ENCODE results near the gene ASB13. TPM values are rescaled to one million over a fixed set of nuclear protein-coding genes. Genes with fewer than 3 reads are reported as not detected.
A peak's percentile ranks its signal among the peaks of the same experiment; 100 is the strongest.

The ASB13 gene
- total and polyA plus RNA-seq, 8 donors, result 0.89 to 27.5 (median 15.1) TPM

- 95 to 96% (median 96%) methylated on average over 11 of the region's 11 CpGs for WGBS, 5 donors
- Histone ChIP-seq H3K36me3 (peaks cover 23 to 52% (median 43%) of the 10 kb centered on the region in 4 donors), H3K4me3 (no peak overlapping the region), H3K27me3 (no peaks in the 10 kb centered on the region), H3K27ac (no peak overlapping the region), H3K4me1 (peaks cover 8 to 60% (median 39%) of the 10 kb centered on the region in 4 donors), H3K9me3 (no peaks in the 10 kb centered on the region)
- no peak for DNase-seq
- TF ChIP-seq, protein P1, sequence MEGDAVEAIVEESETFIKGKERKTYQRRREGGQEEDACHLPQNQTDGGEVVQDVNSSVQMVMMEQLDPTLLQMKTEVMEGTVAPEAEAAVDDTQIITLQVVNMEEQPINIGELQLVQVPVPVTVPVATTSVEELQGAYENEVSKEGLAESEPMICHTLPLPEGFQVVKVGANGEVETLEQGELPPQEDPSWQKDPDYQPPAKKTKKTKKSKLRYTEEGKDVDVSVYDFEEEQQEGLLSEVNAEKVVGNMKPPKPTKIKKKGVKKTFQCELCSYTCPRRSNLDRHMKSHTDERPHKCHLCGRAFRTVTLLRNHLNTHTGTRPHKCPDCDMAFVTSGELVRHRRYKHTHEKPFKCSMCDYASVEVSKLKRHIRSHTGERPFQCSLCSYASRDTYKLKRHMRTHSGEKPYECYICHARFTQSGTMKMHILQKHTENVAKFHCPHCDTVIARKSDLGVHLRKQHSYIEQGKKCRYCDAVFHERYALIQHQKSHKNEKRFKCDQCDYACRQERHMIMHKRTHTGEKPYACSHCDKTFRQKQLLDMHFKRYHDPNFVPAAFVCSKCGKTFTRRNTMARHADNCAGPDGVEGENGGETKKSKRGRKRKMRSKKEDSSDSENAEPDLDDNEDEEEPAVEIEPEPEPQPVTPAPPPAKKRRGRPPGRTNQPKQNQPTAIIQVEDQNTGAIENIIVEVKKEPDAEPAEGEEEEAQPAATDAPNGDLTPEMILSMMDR (IDR thresholded peaks at IDR 0.05), result no peak
- TF ChIP-seq POLR2A (IDR thresholded peaks at IDR 0.05), result no peak
- TF ChIP-seq EP300 (IDR thresholded peaks at IDR 0.05), result no peak
- TF ChIP-seq POLR2AphosphoS5 (IDR thresholded peaks at IDR 0.05), result no peak
- intact Hi-C loops (cut with DNase I; ENCODE audit: low total_unique reads), result no loop called here
Measured at GRCh38 chr10:5649746-5650145, 16.6 kb downstream of the ASB13 start.

DNA sequence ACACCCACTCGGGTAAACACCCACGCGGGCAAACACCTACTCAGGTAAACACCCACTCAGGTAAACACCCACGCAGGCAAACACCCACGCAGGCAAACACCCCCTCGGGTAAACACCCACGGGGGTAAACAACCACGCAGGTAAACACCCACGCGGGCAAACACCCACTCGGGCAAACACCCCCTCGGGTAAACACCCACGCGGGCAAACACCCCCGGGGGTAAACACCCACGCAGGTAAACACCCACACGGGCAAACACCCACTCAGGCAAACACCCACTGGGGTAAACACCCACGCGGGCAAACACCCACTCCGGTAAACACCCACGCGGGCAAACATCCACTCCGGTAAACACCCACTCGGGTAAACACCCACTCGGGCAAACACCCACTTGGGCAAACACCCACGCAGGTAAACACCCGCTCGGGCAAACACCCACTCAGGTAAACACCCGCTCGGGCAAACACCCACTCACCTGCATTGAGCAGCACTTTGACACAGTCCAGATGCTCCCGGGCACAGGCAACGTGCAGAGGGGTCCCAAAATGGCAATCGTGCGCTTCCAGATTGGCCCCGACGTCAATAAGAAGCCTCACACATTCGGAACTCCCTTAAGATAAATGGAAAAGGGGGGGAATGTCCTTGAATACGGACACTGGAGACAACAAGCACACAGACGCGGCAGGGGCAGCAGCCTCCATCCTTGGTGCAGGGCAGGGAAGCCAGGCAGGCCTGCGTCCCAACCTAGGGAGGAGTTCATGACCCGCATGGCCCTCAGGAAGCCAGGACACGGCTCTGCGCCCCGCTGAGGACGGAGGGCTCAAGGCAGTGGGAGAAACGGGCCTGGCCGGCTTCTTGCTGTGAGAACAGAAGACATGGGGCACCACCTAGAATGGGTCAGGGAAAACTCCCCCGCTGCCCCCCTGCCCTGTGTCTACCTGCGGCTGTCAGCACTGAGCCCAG, 17.6 kb downstream of the ASB13 start:
- Histone ChIP-seq H3K36me3 (peaks cover 23 to 62% (median 51%) of the 10 kb centered on the region in 4 donors), H3K27ac (no peak overlapping the region), H3K4me1 (peaks cover 8 to 60% (median 37%) of the 10 kb centered on the region in 4 donors), H3K4me3 (no peak overlapping the region), H3K27me3 (no peaks in the 10 kb centered on the region), H3K9me3 (no peaks in the 10 kb centered on the region)
- intact Hi-C loops (cut with DNase I; ENCODE audit: low total_unique reads), result no loop called here
- 79 to 85% (median 84%) methylated on average over 49 to 50 of the region's 50 CpGs for WGBS, 5 donors
- TF ChIP-seq POLR2AphosphoS5 (IDR thresholded peaks at IDR 0.05) (no peak), POLR2A (IDR thresholded peaks at IDR 0.05) (no peak), EP300 (IDR thresholded peaks at IDR 0.05) (no peak)
- TF ChIP-seq, protein P1 (IDR thresholded peaks at IDR 0.05), result no peak
- DNase-seq, result peak in 1 of 2 donors; percentile 26

DNA sequence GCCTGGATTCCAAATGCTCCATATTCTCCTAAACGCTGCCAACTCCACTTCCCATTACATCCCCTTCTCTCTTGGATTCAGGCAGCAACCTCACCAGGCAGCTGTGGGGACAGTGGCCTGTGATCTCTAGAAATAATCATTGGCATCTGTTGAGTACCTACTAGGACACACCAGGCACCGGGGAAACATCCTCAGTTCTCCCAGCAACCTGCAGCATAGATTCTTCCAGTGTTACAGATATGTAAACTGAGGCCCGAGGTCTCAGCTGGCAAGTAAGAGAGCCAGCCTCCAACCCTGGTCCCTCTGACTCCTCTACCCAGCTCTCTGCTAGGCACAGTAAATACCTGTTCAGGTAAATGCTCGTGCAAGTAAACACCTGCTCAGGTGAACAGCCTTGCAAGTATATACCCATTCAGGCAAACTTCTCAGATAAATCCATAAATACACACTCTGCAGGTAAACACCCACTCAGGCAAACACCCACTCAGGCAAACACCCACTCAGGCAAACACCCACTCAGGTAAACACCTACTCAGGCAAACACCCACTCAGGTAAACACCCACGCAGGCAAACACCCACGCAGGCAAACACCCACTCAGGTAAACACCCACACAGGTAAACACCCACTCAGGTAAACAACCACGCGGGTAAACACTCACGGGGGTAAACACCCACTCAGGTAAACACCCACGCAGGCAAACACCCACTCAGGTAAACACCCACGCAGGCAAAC, 18.7 kb downstream of the ASB13 start:
- no peaks in the 10 kb centered on the region for H3K27me3 ChIP-seq
- intact Hi-C loops (cut with DNase I; ENCODE audit: low total_unique reads), result no loop called here
- TF ChIP-seq, protein P1 (IDR thresholded peaks at IDR 0.05), result no peak
- TF ChIP-seq POLR2AphosphoS5 (IDR thresholded peaks at IDR 0.05), result no peak
- no peak for TF ChIP-seq EP300 (IDR thresholded peaks at IDR 0.05)
- no peak for TF ChIP-seq POLR2A (IDR thresholded peaks at IDR 0.05)
- H3K4me1 ChIP-seq, result peaks cover 8 to 49% (median 36%) of the 10 kb centered on the region in 4 donors
- H3K9me3 ChIP-seq, result no peaks in the 10 kb centered on the region
- no peak overlapping the region for H3K4me3 ChIP-seq
- peak overlapping the region in 4 of 5 donors; percentile 29 to 70 (median 66) for H3K27ac ChIP-seq
- 72 to 78% (median 77%) methylated on average over 10 to 11 of the region's 11 CpGs for WGBS, 5 donors
- no peak for DNase-seq
- H3K36me3 ChIP-seq, result peaks cover 23 to 64% (median 52%) of the 10 kb centered on the region in 4 donors

- DNase-seq, result peak in 1 of 2 donors; percentile 72
- TF ChIP-seq POLR2AphosphoS5 (IDR thresholded peaks at IDR 0.05) (no peak), POLR2A (IDR thresholded peaks at IDR 0.05) (no peak), EP300 (IDR thresholded peaks at IDR 0.05) (no peak)
- TF ChIP-seq, protein P1 (IDR thresholded peaks at IDR 0.05), result no peak
- H3K4me1 ChIP-seq, result peaks cover 8 to 35% (median 29%) of the 10 kb centered on the region in 4 donors
- H3K27ac ChIP-seq, result peak overlapping the region; percentile 60 to 79 (median 68)
- WGBS, 5 donors, result 63 to 73% (median 66%) methylated on average over 19 to 21 of the region's 21 CpGs
- no peak overlapping the region for H3K4me3 ChIP-seq
- peaks cover 31 to 72% (median 61%) of the 10 kb centered on the region in 4 donors for H3K36me3 ChIP-seq
- intact Hi-C loops (cut with DNase I; ENCODE audit: low total_unique reads), result no loop called here
- no peaks in the 10 kb centered on the region for H3K9me3 ChIP-seq
- no peaks in the 10 kb centered on the region for H3K27me3 ChIP-seq
Measured at GRCh38 chr10:5645944-5646617, 20.3 kb downstream of the ASB13 start.

Data from stomach (tissue), 9 donors.